Stimulated activated CD4-positive, alpha-beta T cell treated with anti-CD3 and anti-CD28 coated beads, Interleukin-1b, Interleukin-23, amount 100 ng/mL, for 24 hours (primary cell): Measurements from ENCODE around the gene METRNL.
"Not testable (repeated sequence)": the region's sequence is repeated elsewhere in the genome, so short reads cannot be mapped to it uniquely, and the experiment has no call there.

Source experiments
- DNase-seq, 4 experiments: peaks; one replicate each; pipeline ENCODE4 v3.0.0-alpha.2; 2020; ENCODE audit warnings: low read depth in 4 of 4, low spot score in 1 of 4

The METRNL gene

GRCh38 chr17:83065660-83066542 lies 13.5 kb upstream of the METRNL start:
- DNase-seq, result no peak

GRCh38 chr17:83066543-83066890 lies 12.9 kb upstream of the METRNL start:
- DNase-seq, result not testable (repeated sequence)

GRCh38 chr17:83067071-83067717 lies 12.2 kb upstream of the METRNL start:
- no peak for DNase-seq

- DNase-seq, result no peak
Measured at GRCh38 chr17:83067718-83068261, 11.6 kb upstream of the METRNL start.

- no peak for DNase-seq
Measured at GRCh38 chr17:83068641-83069570, 10.5 kb upstream of the METRNL start.

GRCh38 chr17:83069571-83069906 lies 9.9 kb upstream of the METRNL start:
- no peak for DNase-seq

GRCh38 chr17:83069931-83070742 lies 9.3 kb upstream of the METRNL start:
- DNase-seq, result no peak

- DNase-seq, result no peak
Measured at GRCh38 chr17:83070800-83071341, 8.5 kb upstream of the METRNL start.

GRCh38 chr17:83071365-83071764 lies 8.0 kb upstream of the METRNL start:
- DNase-seq, result no peak

GRCh38 chr17:83071966-83072562 lies 7.3 kb upstream of the METRNL start:
- no peak for DNase-seq

GRCh38 chr17:83072600-83073358 lies 6.6 kb upstream of the METRNL start:
- DNase-seq, result no peak

GRCh38 chr17:83073389-83074063 lies 5.9 kb upstream of the METRNL start:
- DNase-seq, result no peak

GRCh38 chr17:83074486-83075223 lies 4.8 kb upstream of the METRNL start:
- DNase-seq, result no peak

GRCh38 chr17:83075270-83075880 lies 4.0 kb upstream of the METRNL start:
- DNase-seq, result no peak

GRCh38 chr17:83076938-83077337 lies 2.5 kb upstream of the METRNL start:
- DNase-seq, result no peak

- DNase-seq, result no peak
Measured at GRCh38 chr17:83077411-83077810, 2.0 kb upstream of the METRNL start.

- no peak for DNase-seq
Measured at GRCh38 chr17:83077939-83078338, 1.5 kb upstream of the METRNL start.
